IPS-NIHi7 (cell line): Measurements from ENCODE around the gene TRIM46.
"Not testable (repeated sequence)": the region's sequence is repeated elsewhere in the genome, so short reads cannot be mapped to it uniquely, and the experiment has no call there.

Source experiments
- DNase-seq: peaks from one replicate; pipeline ENCODE4 v3.0.0; 2012; ENCODE audit warnings: mixed read lengths; ENCODE audit errors: extremely low spot score

TRIM46 gene

DNA sequence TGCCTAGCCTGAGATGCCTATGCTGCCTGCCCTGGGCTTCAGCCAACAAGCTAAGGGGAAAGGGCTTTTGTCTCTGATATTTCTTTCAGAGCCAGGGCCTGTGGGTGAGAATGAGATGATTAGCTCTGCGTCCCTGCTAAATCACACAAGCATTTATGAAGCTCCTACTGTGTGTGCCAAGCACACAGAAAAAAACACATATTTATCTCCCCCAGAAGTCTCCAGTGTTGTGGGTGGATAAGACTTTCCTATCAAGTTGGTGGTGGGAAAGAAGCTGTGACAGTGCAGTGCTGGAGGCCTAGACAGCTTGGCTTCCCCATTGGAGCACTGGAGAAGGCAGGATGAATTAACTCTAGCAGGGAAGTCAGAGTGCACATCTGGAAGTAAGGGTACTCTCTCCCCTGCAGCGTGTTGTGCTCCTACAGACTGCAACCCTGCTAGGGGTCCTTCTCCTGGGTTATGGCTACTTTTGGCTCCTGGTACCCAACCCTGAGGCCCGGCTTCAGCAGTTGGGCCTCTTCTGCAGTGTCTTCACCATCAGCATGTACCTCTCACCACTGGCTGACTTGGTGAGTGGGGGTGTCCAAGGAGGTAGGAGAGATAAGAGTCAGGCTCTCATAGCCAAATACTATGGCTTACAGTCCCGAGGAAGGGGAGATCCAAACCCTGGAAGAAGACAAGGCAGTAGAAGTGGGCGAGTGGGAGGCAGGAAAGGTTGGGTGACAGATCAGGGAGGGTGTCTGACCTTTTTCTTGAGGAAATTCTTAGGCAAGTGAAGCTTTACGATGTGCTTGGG is 36.3 kb upstream of the TRIM46 start:
- DNase-seq: no peak

- peak; percentile 83 for DNase-seq
Observed at GRCh38 chr1:155139895-155140629, 33.6 kb upstream of the TRIM46 start, which contains the start of gene DPM3. Gene DPM3 (minus strand): TSS chr1:155140531. CDS start chr1:155140240, 291 bp downstream.

GRCh38 chr1:155140630-155140953 is 33.1 kb upstream of the TRIM46 start:
- DNase-seq: no peak

GRCh38 chr1:155141749-155142148 is 31.9 kb upstream of the TRIM46 start:
- no peak for DNase-seq

GRCh38 chr1:155145491-155145890 is 28.2 kb upstream of the TRIM46 start:
- no peak for DNase-seq

DNA sequence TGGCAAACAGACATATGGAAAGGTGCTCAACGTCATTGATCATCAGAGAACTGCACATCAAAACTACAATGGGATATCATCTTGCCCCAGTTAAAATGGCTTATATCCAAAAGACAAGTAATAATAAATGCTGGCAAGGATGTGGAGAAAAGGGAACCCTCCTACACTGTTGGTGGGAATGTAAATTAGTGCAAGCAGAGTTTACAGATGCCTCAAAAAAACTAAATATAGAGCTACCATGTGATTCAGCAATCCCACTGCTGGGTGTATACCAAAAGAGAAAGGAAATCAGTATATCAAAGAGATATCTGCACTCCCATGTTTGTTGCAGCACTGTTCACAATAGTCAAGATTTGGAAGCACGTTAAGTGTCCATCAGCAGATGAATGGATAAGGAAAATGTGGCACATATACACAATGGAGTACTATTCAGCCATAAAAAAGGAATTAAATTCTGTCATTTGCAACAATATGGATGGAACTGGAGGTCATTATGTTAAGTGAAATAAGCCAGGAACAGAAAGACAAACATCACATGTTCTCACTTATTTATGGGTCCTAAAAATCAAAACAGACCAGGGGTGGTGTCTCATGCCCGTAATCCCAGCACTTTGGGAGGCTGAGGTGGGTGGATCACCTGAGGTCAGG is 17.5 kb upstream of the TRIM46 start:
- DNase-seq: not testable (repeated sequence)

DNA sequence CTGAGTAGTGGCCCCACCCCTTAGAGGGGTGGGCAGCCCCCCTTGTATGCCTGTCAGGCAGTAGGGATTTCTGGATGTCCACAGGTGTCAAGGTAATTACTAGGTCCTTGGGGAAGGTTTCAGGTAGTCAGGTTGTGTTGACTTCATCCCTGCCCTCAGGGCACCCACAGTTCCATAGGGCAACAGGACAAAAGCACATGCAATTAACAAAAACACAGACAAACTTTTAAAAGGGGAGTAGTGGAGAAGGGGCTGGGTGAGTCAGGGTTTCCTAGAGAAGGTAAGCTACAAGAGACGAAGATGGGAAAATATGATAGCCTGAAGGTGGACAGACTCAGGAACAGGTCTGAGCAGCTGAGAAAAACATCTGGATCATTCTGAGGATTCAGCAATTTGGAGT is 14.7 kb upstream of the TRIM46 start:
- DNase-seq: peak; percentile 7

DNA sequence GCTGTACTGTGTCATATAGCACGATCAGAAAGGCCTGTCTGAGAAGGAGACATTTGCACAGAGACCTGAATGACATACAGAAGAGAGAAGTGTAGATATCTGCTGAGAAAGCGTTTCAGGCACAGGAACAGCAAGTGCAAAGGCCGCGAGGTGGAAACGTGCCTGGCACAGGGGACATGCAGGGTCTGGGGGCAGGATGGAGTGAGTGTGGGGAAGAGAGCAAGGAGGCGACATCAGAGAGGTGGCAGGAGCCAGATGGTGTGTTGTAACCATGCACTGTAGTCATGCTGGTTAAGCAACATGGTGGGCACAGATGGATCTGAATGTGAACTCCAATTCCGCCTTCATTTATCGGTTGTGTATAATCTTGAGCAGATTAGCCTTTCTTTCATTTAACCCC is 13.5 kb upstream of the TRIM46 start:
- DNase-seq: no peak

- DNase-seq: not testable (repeated sequence)
Observed at GRCh38 chr1:155162631-155163030, 11.0 kb upstream of the TRIM46 start.

DNA sequence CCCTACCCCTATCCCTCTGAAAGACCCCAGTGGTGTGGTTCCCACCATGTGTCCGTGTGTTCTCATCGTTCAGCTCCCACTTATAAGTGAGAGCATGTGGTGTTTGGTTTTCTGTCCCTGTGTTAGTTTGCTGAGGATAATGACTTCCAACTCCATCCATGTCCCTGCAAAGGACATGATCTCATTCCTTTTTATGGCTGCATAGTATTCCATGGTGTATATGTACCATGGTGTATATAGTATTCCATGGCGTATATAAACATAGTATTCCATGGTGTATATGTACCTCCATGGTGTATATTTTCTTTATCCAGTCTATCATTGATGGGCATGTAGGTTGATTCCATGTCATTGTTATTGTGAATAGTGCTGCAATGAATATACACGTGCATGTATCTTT is 9.9 kb upstream of the TRIM46 start:
- not testable (repeated sequence) for DNase-seq

DNA sequence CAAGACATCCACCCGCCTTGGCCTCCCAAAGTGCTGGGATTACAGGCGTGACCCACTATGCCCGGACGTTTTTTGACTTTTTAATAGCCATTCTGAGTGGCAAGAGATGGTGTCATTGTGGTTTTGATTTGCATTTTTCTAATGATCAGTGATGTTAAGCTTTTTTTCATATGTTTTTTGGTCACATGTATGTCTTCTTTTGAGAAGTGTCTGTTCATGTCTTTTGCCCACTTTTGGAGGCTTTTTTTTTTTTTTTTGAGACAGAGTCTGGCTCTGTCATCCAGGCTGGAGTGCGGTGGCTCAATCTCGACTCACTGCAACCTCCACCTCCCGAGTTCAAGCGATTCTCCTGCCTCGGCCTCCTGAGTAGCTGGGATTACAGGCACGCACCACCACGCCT is 9.0 kb upstream of the TRIM46 start:
- DNase-seq: not testable (repeated sequence)

GRCh38 chr1:155166051-155166470 is 7.6 kb upstream of the TRIM46 start:
- DNase-seq: peak; percentile 39

DNA sequence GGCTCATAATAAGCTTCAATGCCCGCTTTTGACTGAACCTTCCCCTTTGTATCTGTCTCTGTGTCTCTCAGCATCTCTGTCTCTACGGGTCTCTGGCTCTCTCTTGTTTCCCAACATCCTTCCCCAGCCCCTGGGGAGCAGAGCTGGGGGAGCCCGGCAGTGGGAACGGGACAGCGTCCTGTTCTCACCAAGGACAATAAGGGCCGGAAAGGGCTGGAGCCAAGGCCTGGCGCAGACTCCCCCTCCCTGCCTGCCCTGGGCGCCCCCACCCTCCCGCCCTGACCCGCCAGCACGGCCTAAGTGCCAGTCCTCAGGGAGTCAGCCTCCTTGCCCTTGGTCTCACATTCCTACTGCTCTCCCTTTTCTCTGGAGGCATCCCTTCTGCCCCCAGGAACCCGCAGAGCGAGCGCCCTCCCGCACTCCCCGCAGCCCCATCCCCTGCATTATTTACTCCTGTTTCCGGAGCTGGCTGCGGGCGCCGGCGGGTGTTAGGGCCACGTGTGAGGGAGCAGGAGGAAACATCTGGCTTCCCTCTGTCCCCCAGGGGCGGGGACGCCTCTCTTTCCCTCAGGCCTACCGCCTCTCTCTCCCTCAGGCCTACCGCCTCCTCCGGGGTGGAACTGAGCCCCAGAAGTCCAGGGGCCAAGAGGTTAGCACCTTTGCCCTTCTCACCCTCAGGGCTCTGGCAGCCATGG is 7.0 kb upstream of the TRIM46 start:
- DNase-seq: peak; percentile 37

DNA sequence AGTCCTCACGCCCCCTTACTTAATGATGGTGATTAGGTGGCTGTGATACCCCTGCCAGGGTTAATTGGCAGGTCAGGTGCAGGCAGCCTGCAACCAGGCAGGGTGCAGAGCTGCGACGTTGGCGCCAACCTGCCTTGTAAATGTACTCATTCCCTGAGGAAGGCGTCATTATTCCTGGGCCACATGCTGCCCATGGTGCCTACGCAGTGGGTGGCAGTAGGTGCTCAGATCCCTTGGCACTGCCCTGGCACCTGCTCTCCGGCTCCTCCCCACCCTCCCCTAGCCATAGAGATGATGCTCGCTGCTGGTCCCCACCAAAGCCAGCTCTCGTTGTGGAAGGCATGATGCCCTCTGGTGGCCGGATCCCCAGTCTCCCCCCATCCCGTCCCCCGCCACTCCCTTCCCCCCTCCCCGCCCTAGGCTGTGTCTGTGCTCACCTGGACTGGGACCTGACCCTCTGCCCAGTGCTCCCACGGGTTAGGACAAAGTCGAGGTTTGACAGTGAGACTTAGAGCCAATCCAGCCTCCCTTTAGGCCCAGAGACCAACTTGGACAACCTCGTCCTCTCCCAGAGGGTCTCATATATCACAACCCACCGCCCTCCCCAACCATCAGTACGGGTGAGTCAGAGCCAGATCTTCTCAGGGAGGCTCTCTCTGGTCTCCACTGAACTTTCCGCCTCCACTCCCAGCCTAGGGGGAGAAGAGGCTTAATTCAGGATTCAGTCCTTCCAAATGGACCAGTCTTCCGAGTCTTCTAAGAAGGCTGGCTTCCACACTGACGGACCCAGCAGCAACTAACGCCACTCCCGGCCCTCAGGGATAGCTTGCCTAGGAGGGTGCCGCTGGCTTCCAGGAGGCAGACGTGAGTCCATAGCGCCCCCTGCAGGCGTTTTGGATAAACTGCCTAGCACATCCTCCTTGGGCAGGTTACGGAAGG is 6.2 kb upstream of the TRIM46 start:
- peak; percentile 90 for DNase-seq

- not testable (repeated sequence) for DNase-seq
Observed at GRCh38 chr1:155168105-155168445, 5.6 kb upstream of the TRIM46 start.

DNA sequence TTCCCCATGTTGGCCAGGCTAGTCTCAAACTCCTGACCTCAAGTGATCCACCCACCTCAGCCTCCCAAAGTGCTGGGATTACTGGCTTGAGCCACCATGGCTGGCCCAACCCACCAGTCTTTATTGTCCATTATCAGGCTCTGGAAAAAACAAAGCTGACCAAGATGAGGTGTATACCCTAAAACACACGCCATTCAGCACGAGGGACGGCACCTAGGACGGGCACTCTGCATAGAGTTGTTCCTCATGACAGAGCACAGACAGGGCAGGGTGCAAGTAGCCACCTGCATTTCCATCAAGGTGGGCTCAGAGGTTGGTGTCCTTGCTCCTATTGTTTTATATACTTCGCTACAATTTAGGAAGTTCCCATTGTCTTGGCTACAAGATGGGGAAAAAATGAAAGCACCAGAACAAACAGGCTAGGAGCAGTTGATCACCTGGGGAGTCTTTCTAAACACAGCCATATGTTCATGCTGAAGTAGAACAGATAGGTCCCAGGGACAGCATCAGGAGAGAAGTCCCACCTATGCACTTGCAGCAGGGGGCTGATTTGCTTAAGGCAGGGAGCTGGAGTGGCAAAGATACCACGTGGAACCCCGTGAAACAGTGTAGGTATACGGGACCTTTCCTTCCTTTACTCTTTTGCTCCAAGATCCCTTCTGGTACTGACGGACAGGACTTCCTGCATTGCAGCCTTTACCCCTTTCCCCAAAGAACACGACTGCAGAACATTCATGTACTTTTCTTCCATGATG is 5.0 kb upstream of the TRIM46 start:
- DNase-seq: peak; percentile 2

DNA sequence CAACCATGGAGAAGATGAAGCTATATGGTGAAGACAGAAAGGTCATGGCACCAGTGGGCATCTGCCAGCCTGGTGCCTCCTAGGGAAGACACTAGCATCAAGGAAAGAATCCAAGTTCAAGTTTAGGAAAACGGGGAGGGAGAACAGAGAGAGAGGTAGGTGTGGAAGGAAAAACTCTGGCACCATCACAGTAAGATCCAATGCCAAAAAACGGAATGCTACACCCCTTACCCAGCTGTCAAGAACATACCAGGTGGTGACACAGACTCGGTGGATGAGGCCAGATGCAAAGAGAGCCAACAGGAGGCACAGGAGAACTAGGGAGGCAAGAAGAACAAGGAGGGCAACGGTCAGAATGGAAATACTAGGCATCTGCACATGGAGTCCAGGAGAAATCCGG is 4.1 kb upstream of the TRIM46 start:
- peak; percentile 1 for DNase-seq

DNA sequence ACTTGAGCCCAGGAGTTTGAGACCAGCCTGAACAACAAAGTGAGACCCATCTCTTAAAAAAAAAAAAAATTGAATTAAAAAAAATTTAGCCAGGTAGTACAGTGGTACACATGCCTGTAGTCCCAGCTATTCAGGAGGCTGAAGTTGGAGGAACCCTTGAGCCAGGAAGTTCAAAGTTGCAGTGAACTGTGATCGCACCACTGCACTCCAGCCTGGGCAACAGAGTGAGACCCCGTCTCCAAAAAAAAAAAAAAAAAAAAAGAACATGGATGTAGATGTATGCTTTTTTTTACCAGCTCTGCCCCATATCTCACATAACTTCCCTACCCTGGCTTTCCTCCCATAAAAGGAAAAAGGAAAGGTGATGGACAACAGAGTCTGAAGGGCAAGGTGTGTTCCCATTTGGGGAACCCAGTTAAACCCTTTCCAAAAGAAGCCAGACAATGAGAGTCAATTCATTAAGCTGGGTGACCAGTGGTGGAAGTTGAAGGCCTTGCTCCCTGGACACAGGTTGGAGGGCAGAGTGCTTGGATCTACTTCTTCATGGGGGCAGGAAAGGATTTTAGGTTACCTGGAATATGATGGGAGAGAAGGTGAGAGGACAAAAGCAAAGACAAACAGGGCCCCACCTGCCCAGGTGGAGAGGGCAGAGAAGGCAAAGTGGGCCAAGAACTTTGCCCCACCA is 3.4 kb upstream of the TRIM46 start:
- no peak for DNase-seq

GRCh38 chr1:155170806-155171205 is 2.8 kb upstream of the TRIM46 start:
- DNase-seq: no peak
